Tibial nerve (tissue), 3 donors: ENCODE data around the gene C2orf81.

Experiments used
- CTCF ChIP-seq, 5 experiments: fragments of 200-600 bp in 3 of 5; fragments of 450-650 bp in 2 of 5; sonication (generic) in 3 of 5; IDR thresholded peaks; one replicate each; pipeline ENCODE4 v1.5.1; 2016 to 2019; ENCODE audit warnings: antibody characterized with exemption in 5 of 5, mild to moderate bottlenecking in 3 of 5, moderate library complexity in 2 of 5
- POLR2A ChIP-seq, 2 donors: fragments of 450-650 bp; IDR thresholded peaks; one replicate each; pipeline ENCODE4 v1.6.1; 2017; ENCODE audit warnings: antibody characterized with exemption in 2 of 2, mild to moderate bottlenecking in 2 of 2, moderate library complexity in 2 of 2

DNA sequence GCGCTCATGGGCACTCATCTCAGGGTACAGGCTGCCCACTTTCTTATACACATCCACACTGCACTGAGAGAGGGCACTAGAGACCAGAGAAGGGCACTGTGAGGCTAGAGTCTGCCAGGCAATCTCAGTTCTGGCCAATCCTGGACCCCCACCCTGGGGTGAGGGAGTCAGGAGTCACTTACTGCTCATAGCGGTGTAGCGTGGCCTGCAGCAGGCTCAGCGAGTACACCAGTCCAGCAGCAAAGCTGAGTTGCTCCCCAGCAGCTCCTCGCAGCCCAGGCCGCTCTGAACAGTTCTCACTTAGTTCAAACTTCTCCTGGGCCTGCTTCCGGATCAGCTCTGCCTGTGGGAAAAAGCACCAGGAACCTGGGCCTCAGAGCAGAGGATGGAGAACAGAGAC, 53.6 kb downstream of the C2orf81 start:
- no peak for TF ChIP-seq CTCF (IDR thresholded peaks at IDR 0.05)
- no peak for TF ChIP-seq POLR2A (IDR thresholded peaks at IDR 0.05)
